DOHH2 (cell line): ENCODE measurements around the gene EPHB2.

Experiments used
- CTCF ChIP-seq: fragments of 200-600 bp; sonication (generic); IDR thresholded peaks from one replicate; pipeline ENCODE4 v1.5.1; 2014; ENCODE audit warnings: antibody characterized with exemption, mild to moderate bottlenecking, low read depth, low read length; ENCODE audit not compliant: poor library complexity, severe bottlenecking
- EZH2phosphoT487 ChIP-seq: fragments of 200-600 bp; sonication (generic); IDR thresholded peaks from 2 replicates; pipeline ENCODE4 v1.6.1; 2017; ENCODE audit warnings: borderline replicate concordance, mild to moderate bottlenecking, antibody characterized with exemption, low read length, moderate library complexity, mixed read lengths

GRCh38 chr1:22915816-22916470 lies 205.3 kb downstream of the EPHB2 start:
- no peak for TF ChIP-seq CTCF
- TF ChIP-seq EZH2phosphoT487: no peak
